ENCODE results near the gene USP3. TPM values are rescaled to one million over a fixed set of nuclear protein-coding genes. Genes with fewer than 3 reads are reported as not detected.

USP3 gene
- total and polyA plus RNA-seq, 2 of the 4 experiments (the other 2 are of a cell fraction): 17.3 to 52.3 TPM

GRCh38 chr15:63491116-63491827 lies 13.1 kb upstream of the USP3 start:
- Histone ChIP-seq H2AK9ac (replicated peaks; ENCODE audit: low read depth, low read length, poor library complexity) (no peak overlapping the region), H3K79me1 (ENCODE audit: low read depth in 1 of 2, low read length in 2 of 2) (no peaks in the 10 kb centered on the region), H2BK5ac (ENCODE audit: low read depth, low read length, poor library complexity, severe bottlenecking) (no peak overlapping the region), H3K27me3 (ENCODE audit: control insufficient read depth, insufficient read depth, low read length) (peaks cover 2% of the 10 kb centered on the region; the same call in 1 of the 2 replicates), H3K14ac (replicated peaks; ENCODE audit: low read depth, low read length) (peak overlapping the region; percentile 71; the same call in 1 of the 2 replicates), H2AFZ (replicated peaks; ENCODE audit: low read length, poor library complexity) (no peak overlapping the region), H4K91ac (ENCODE audit: insufficient read depth, low read depth, low read length) (peak overlapping the region; percentile 19; the same call in 1 of the 2 replicates), H4K5ac (ENCODE audit: low read depth, low read length) (no peak overlapping the region; the same call in 1 of the 2 replicates), H3K4me3 (ENCODE audit: insufficient read depth, low read depth, low read length) (no peak overlapping the region), H3K9me3 (ENCODE audit: control insufficient read depth, insufficient read depth, low read length) (no peaks in the 10 kb centered on the region), H3K36me3 (ENCODE audit: control insufficient read depth, insufficient read depth, low read length) (no peaks in the 10 kb centered on the region), H3K9ac (ENCODE audit: low read depth, low read length) (no peak overlapping the region), H3K27ac (ENCODE audit: insufficient read depth, low read length) (no peak overlapping the region), H3K4me2 (ENCODE audit: low read depth, low read length) (no peak overlapping the region), H3K23ac (ENCODE audit: low read depth, low read length) (peak overlapping the region; percentile 53), H3K18ac (ENCODE audit: low read depth, low read length) (peak overlapping the region; percentile 59; the same call in 1 of the 2 replicates), H3K4ac (ENCODE audit: low read depth, low read length) (peak overlapping the region; percentile 33), H2BK120ac (ENCODE audit: low read depth, low read length) (peak overlapping the region; percentile 4; the same call in 1 of the 2 replicates), H3K9me1 (ENCODE audit: insufficient read depth, low read length) (peaks cover 18% of the 10 kb centered on the region), H2BK20ac (ENCODE audit: low read depth, low read length) (peak overlapping the region; percentile 26; the same call in 1 of the 2 replicates), H2AK5ac (ENCODE audit: low read depth, low read length) (peak overlapping the region; percentile 70), H2BK15ac (ENCODE audit: low read depth, low read length) (peak overlapping the region; percentile 59; the same call in 1 of the 3 replicates), H3K4me1 (ENCODE audit: control insufficient read depth, insufficient read depth, low read length) (peaks cover 16% of the 10 kb centered on the region), H3K56ac (ENCODE audit: extremely low read depth, insufficient read depth, low read length) (no peak overlapping the region), H4K20me1 (ENCODE audit: insufficient read depth, low read length) (no peaks in the 10 kb centered on the region), H4K8ac (ENCODE audit: low read depth in 2 of 2, low read length in 2 of 2) (peak overlapping the region in 1 of 2 experiments; percentile 71; a peak in 1 of 4 replicates)
- no peak for DNase-seq
- BruUV-seq (replicated peaks): no TSS peak
- intact Hi-C loops (cut with micrococcal nuclease) (no loop called here), in situ Hi-C loops (cut with MboI; ENCODE audit: low sequenced_read_pairs) (no loop called here), dilution Hi-C loops (cut with HindIII; ENCODE audit: low sequenced_read_pairs, unreplicated experiment) (no loop called here)
- WGBS, 2 experiments (ENCODE audit: extremely low coverage in 2 of 2, insufficient read length in 1 of 2): 100% methylated on average over 1 of the region's 5 CpGs; no CpG with 5 or more reads in 1 of the 2 experiments
- no peak for ATAC-seq (ENCODE audit: low read depth)
- TF ChIP-seq MXI1 (IDR thresholded peaks at IDR 0.05; ENCODE audit: borderline replicate concordance, low read depth, low read length) (no peak), POLR2A (IDR thresholded peaks at IDR 0.05; ENCODE audit: low read depth, low read length) (no peak), CHD1 (IDR thresholded peaks at IDR 0.05; ENCODE audit: low read depth, low read length) (no peak), MAFK (IDR thresholded peaks at IDR 0.05; ENCODE audit: low read depth, low read length) (no peak), BHLHE40 (IDR thresholded peaks at IDR 0.05; ENCODE audit: low read depth, low read length) (no peak)
- TF ChIP-seq, protein P1, sequence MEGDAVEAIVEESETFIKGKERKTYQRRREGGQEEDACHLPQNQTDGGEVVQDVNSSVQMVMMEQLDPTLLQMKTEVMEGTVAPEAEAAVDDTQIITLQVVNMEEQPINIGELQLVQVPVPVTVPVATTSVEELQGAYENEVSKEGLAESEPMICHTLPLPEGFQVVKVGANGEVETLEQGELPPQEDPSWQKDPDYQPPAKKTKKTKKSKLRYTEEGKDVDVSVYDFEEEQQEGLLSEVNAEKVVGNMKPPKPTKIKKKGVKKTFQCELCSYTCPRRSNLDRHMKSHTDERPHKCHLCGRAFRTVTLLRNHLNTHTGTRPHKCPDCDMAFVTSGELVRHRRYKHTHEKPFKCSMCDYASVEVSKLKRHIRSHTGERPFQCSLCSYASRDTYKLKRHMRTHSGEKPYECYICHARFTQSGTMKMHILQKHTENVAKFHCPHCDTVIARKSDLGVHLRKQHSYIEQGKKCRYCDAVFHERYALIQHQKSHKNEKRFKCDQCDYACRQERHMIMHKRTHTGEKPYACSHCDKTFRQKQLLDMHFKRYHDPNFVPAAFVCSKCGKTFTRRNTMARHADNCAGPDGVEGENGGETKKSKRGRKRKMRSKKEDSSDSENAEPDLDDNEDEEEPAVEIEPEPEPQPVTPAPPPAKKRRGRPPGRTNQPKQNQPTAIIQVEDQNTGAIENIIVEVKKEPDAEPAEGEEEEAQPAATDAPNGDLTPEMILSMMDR (conservative IDR thresholded peaks at IDR 0.05; ENCODE audit: low read depth, low read length): no peak
- POLR2A ChIA-PET (ENCODE audit: unreplicated experiment): no interaction called here
- CTCF ChIA-PET: interaction anchor here (0.6 kb wide), 1 partner anchor 12 kb away, joined by 3 read pairs; no protein-coding TSS in a partner anchor
